Ishikawa (cell line): ENCODE data around the gene NECTIN1.

Experiments used
- CEBPB ChIP-seq: IDR thresholded peaks from 2 replicates; pipeline ENCODE4 v1.6.1; 2012
- CREB1 ChIP-seq: IDR thresholded peaks from 2 replicates; pipeline ENCODE4 v1.6.1; 2012; ENCODE audit warnings: low read depth
- EGR1 ChIP-seq: IDR thresholded peaks from 2 replicates; pipeline ENCODE4 v1.6.1; 2012
- EP300 ChIP-seq: IDR thresholded peaks from 2 replicates; pipeline ENCODE4 v1.6.1; 2012; ENCODE audit warnings: borderline replicate concordance
- FOXM1 ChIP-seq: IDR thresholded peaks from 2 replicates; pipeline ENCODE4 v1.6.1; 2012; ENCODE audit warnings: low read depth, borderline replicate concordance
- MAX ChIP-seq: IDR thresholded peaks from 2 replicates; pipeline ENCODE4 v1.6.1; 2012
- NFIC ChIP-seq: IDR thresholded peaks from 2 replicates; pipeline ENCODE4 v1.6.1; 2012
- RAD21 ChIP-seq: IDR thresholded peaks from 2 replicates; pipeline ENCODE4 v1.6.1; 2012; ENCODE audit warnings: low read depth
- REST ChIP-seq: IDR thresholded peaks from 2 replicates; pipeline ENCODE4 v1.6.1; 2012; ENCODE audit warnings: low read depth, mild to moderate bottlenecking
- TCF12 ChIP-seq: IDR thresholded peaks from 2 replicates; pipeline ENCODE4 v1.6.1; 2012; ENCODE audit warnings: low read depth
- USF1 ChIP-seq: IDR thresholded peaks from 2 replicates; pipeline ENCODE4 v1.6.1; 2012
- YY1 ChIP-seq: IDR thresholded peaks from 2 replicates; pipeline ENCODE4 v1.6.1; 2012; ENCODE audit warnings: low read depth

- TF ChIP-seq RAD21 (no peak), CEBPB (no peak), EP300 (no peak), CREB1 (no peak), YY1 (no peak), REST (no peak), MAX (no peak), EGR1 (no peak), NFIC (no peak), USF1 (no peak), TCF12 (no peak), FOXM1 (no peak)
These were observed 77.0 kb downstream of the NECTIN1 start for GRCh38 chr11:119651802-119652584.
